HFFc6 (cell line): Measurements from ENCODE around the gene HOXB3. TPM values are rescaled to one million over a fixed set of nuclear protein-coding genes. Genes with fewer than 3 reads are reported as not detected.

Source experiments
- DNase-seq: peaks from one replicate; pipeline ENCODE4 v3.0.0-alpha.2; 2018
- H3K27ac Mint-ChIP-seq: 2 replicates; pipeline ENCODE4 v1.8.0; 2020; ENCODE audit warnings: mild to moderate bottlenecking, mixed read lengths
- H3K27me3 Mint-ChIP-seq: 2 replicates; pipeline ENCODE4 v1.8.0; 2021; ENCODE audit warnings: mild to moderate bottlenecking, moderate library complexity, mixed read lengths; ENCODE audit not compliant: insufficient read depth
- H3K36me3 Mint-ChIP-seq: 2 replicates; pipeline ENCODE4 v1.8.0; 2021; ENCODE audit warnings: low read depth, mixed read lengths
- H3K4me1 Mint-ChIP-seq: 2 replicates; pipeline ENCODE4 v1.8.0; 2020; ENCODE audit warnings: low read depth, mixed read lengths
- H3K4me3 Mint-ChIP-seq: 2 replicates; pipeline ENCODE4 v1.8.0; 2020; ENCODE audit warnings: mild to moderate bottlenecking, moderate library complexity, mixed read lengths
- H3K9me3 Mint-ChIP-seq: 2 replicates; pipeline ENCODE4 v1.8.0; 2020; ENCODE audit warnings: mild to moderate bottlenecking, mixed read lengths
- CTCF ChIP-seq: fragments of 200-600 bp; sonication (generic); IDR thresholded peaks from 2 replicates; pipeline ENCODE4 v1.5.0; 2021; ENCODE audit warnings: antibody characterized with exemption, mild to moderate bottlenecking
- total RNA-seq, 6 experiments: library from RNA; stranded (reverse); fragmentation: NEBNext Ultra II Directional; extraction: Animal tissue kit (Norgen Biotek cat#: 25700); gene quantifications; 2 replicates in 1 of 6; 3 replicates in 5 of 6; pipeline ENCODE4 v1.2.3, GENCODE V29; 2021

The HOXB3 gene
- total RNA-seq, 6 experiments from 2014 or later: not detected

DNA sequence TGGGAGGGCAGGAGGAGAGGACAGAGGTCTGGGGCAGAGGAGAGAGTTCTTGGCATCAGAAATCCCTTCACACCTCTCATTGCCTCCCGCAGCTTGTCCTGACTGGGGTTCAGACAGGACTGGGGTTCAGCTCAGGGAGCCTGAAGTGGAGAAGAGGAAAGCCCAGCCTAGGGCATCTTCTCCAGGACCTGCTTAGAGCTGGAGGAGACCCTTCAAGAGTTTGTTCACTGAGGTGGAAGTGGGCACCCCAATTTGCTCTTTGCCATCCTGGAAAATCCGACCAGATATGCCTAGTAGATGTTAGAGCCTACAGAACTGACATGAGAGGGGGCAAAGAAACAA is 2.0 kb downstream of the HOXB3 start:
- no peak for DNase-seq
- Mint-ChIP-seq H3K36me3 (no peaks in the 10 kb centered on the region; the same call in 1 of the 2 replicates), H3K27ac (no peak overlapping the region), H3K9me3 (no peaks in the 10 kb centered on the region), H3K27me3 (peaks cover 87% of the 10 kb centered on the region), H3K4me1 (peaks cover 23% of the 10 kb centered on the region), H3K4me3 (no peak overlapping the region)
- TF ChIP-seq CTCF: no peak

- Mint-ChIP-seq H3K27me3 (peaks cover 88% of the 10 kb centered on the region), H3K4me1 (peaks cover 27% of the 10 kb centered on the region), H3K27ac (no peak overlapping the region)
Measured at GRCh38 chr17:48587276-48588073, 2.6 kb downstream of the HOXB3 start.

GRCh38 chr17:48586355-48587258 is 3.4 kb downstream of the HOXB3 start:
- Mint-ChIP-seq H3K27ac (no peak overlapping the region), H3K4me3 (peak overlapping the region; percentile 91), H3K4me1 (peaks cover 30% of the 10 kb centered on the region), H3K36me3 (no peaks in the 10 kb centered on the region; the same call in 1 of the 2 replicates), H3K27me3 (peaks cover 86% of the 10 kb centered on the region), H3K9me3 (no peaks in the 10 kb centered on the region)
- no peak for DNase-seq
- TF ChIP-seq CTCF: no peak

More at GRCh38 chr17:48587276-48588073, 2.6 kb downstream of the HOXB3 start:
- DNase-seq: no peak
- Mint-ChIP-seq H3K36me3 (no peaks in the 10 kb centered on the region; the same call in 1 of the 2 replicates), H3K4me3 (no peak overlapping the region), H3K9me3 (no peaks in the 10 kb centered on the region)
- TF ChIP-seq CTCF: no peak

DNA sequence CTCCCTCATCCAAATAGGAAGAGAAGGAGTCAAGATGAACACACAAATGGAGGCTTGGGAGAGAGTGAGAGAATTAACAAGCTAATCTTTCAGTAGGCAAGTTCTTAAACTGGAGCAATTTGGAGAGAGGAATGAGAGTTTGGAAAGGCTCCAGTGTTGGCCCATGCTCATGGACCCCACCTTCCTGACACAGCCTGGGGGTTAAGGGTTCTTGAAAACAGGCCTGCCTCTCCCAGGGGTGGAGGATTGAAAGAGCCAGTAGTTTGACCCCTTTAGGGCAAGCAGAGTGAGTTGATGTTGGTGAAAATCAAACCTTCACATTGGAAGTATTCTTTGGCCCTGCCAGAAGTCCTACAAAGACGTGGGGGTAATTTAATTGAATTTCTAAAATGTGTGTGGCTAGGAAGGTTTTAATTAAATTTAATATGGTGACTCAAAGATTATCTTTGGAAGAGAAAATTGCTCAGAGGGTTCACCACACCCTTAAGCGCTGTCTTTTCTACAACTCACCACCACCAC is 5.8 kb downstream of the HOXB3 start:
- Mint-ChIP-seq H3K36me3 (no peaks in the 10 kb centered on the region), H3K4me3 (no peak overlapping the region; the same call in 1 of the 2 replicates), H3K4me1 (peaks cover 25% of the 10 kb centered on the region), H3K27ac (no peak overlapping the region), H3K9me3 (no peaks in the 10 kb centered on the region), H3K27me3 (peaks cover 83% of the 10 kb centered on the region)
- no peak for DNase-seq
- no peak for TF ChIP-seq CTCF

DNA sequence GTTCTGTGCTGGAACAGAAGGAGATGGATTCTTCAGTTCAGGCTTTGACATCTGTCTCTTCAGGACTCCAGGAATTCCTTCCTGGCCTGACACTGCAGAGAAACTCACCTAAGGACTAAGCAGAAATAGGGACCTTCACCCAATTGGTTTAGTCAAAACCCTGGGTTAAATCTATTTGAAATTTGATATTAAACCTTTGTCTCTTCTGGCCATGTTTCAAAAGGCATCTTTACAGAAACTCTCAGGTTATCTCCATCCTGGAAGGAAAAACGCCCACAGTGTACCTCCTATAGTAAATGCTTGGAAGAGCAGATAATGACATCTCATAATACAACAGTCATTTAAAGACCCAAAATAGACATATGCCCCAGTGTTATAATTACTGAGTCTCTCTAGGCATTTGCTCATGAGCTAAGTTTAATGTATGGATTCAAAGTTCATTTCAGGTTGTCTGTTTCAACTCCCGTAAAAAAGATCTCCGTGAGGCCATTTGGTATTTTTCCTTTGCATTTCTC is 6.3 kb downstream of the HOXB3 start:
- no peak for TF ChIP-seq CTCF
- Mint-ChIP-seq H3K4me1 (peaks cover 25% of the 10 kb centered on the region), H3K4me3 (no peak overlapping the region), H3K27me3 (peaks cover 83% of the 10 kb centered on the region), H3K9me3 (no peaks in the 10 kb centered on the region), H3K27ac (no peak overlapping the region), H3K36me3 (no peaks in the 10 kb centered on the region)
- no peak for DNase-seq
